K562 (cell line): ENCODE data around the gene ZCWPW1. TPM values are rescaled to one million over a fixed set of nuclear protein-coding genes. Genes with fewer than 3 reads are reported as not detected.
A peak's percentile ranks its signal among the peaks of the same experiment; 100 is the strongest.

ENCODE experiments used
- ATAC-seq: fragments of 200-7000 bp; cut with Tn5 transposase; 3 replicates; pipeline ENCODE4 v1.9.1; 2020; ENCODE audit warnings: moderate library complexity
- BruUV-seq: library from RNA; stranded (reverse); fragments of 400-500 nt; replicated peaks from 2 replicates; lab custom pipeline; 2021; lab: Mats Ljungman, UMichigan
- CTCF ChIA-PET: fragments of 300-600 bp; formaldehyde crosslinking; extraction: SDS; loops from one replicate; lab custom pipeline; 2021; ENCODE audit warnings: low intra/inter-chr PET ratio; lab: Yijun Ruan, JAX
- POLR2A ChIA-PET: fragments of 300-600, 350-650 bp; sonication (Branson Sonifier 250); formaldehyde crosslinking; extraction: SDS; loops from one replicate; lab custom pipeline; 2021; ENCODE audit warnings: antibody characterized with exemption, inconsistent platforms; lab: Yijun Ruan, JAX
- DNase-seq, 4 experiments: peaks; one replicate each; pipeline versions ENCODE4 v3.0.0 to v3.0.0-alpha.2; 2011 to 2018; ENCODE audit warnings: low spot score in 3 of 4, mixed read lengths in 3 of 4; ENCODE audit errors: extremely low read depth in 1 of 4
- FAIRE-seq: peaks from 2 replicates; lab custom pipeline; 2011; peaks lifted over from hg19 to GRCh38; lab: Jason Lieb, UNC
- H2AFZ ChIP-seq: 2 replicates; pipeline ENCODE4 v1.6.0; 2011; ENCODE audit warnings: low read depth, low read length, control low read depth, inconsistent platforms
- H3K27ac ChIP-seq: fragments of 200-600 bp; 3 replicates; pipeline ENCODE4 v1.8.0; 2011; ENCODE audit warnings: low read depth, mild to moderate bottlenecking, control low read depth, inconsistent platforms, low read length, moderate library complexity, mixed read lengths; ENCODE audit errors: extremely low read depth
- H3K27me3 ChIP-seq, 2 experiments: fragments of 300-600 bp in 1 of 2; 2 replicates in 1 of 2; 3 replicates in 1 of 2; pipeline versions ENCODE4 v1.6.0 to v1.8.0; 2011; ENCODE audit warnings: inconsistent platforms in 2 of 2, low read length in 2 of 2, mild to moderate bottlenecking in 1 of 2, mixed read lengths in 1 of 2, moderate library complexity in 1 of 2; ENCODE audit not compliant: control insufficient read depth in 2 of 2, insufficient read depth in 2 of 2
- H3K36me3 ChIP-seq: fragments of 300-600 bp; 3 replicates; pipeline ENCODE4 v1.8.0; 2011; ENCODE audit warnings: mild to moderate bottlenecking, low read length, inconsistent platforms; ENCODE audit not compliant: control insufficient read depth, insufficient read depth
- H3K4me1 ChIP-seq, 2 experiments: fragments of 200-600 bp in 1 of 2; replicated peaks in 1 of 2; 2 replicates in 1 of 2; 3 replicates in 1 of 2; pipeline versions ENCODE4 v1.5.1 to v1.8.0; 2011; ENCODE audit warnings: inconsistent platforms in 2 of 2, low read length in 2 of 2, mild to moderate bottlenecking in 1 of 2, mixed read lengths in 1 of 2, moderate library complexity in 1 of 2; ENCODE audit not compliant: control insufficient read depth in 2 of 2, insufficient read depth in 2 of 2
- H3K4me2 ChIP-seq: 2 replicates; pipeline ENCODE4 v1.6.1; 2011; ENCODE audit warnings: low read length, control low read depth, inconsistent platforms, mixed read lengths; ENCODE audit not compliant: insufficient read depth
- H3K4me3 ChIP-seq: fragments of 200-600 bp; sonication (generic), shearing (Covaris generic); 2 replicates; pipeline ENCODE4 v1.5.1; 2016; ENCODE audit warnings: control low read depth, inconsistent platforms
- H3K79me2 ChIP-seq: fragments of 200-600 bp; 3 replicates; pipeline ENCODE4 v1.8.0; 2011; ENCODE audit warnings: low read length, inconsistent platforms; ENCODE audit not compliant: control insufficient read depth, insufficient read depth
- H3K9ac ChIP-seq, 2 experiments: 2 replicates each; pipeline versions ENCODE4 v1.6.0 to v1.6.1; 2011; ENCODE audit warnings: low read depth in 2 of 2, low read length in 2 of 2, control low read depth in 1 of 2, inconsistent platforms in 1 of 2, mild to moderate bottlenecking in 1 of 2, mixed read lengths in 1 of 2; ENCODE audit not compliant: insufficient read depth in 1 of 2
- H3K9me1 ChIP-seq: one replicate; pipeline ENCODE4 v1.6.0; 2011; ENCODE audit warnings: inconsistent platforms, mild to moderate bottlenecking, low read length, moderate library complexity; ENCODE audit not compliant: control insufficient read depth, insufficient read depth
- H3K9me3 ChIP-seq: replicated peaks from 2 replicates; pipeline ENCODE4 v1.5.1; 2011; ENCODE audit warnings: low read depth, low read length, inconsistent platforms; ENCODE audit not compliant: control insufficient read depth, insufficient read depth
- H4K20me1 ChIP-seq: replicated peaks from 2 replicates; pipeline ENCODE4 v1.6.1; 2011; ENCODE audit warnings: low read length, inconsistent platforms, mixed read lengths; ENCODE audit not compliant: control insufficient read depth, insufficient read depth
- CEBPB ChIP-seq: fragments of 450-650 bp; IDR thresholded peaks from 2 replicates; pipeline ENCODE4 v1.6.1; 2016; ENCODE audit warnings: missing genetic modification characterization, missing compliant biosample characterization
- EHMT2 ChIP-seq: fragments of 450-650 bp; IDR thresholded peaks from 2 replicates; pipeline ENCODE4 v1.6.1; 2018; ENCODE audit warnings: antibody characterized with exemption
- FOXM1 ChIP-seq, 2 experiments: fragments of 450-650 bp in 1 of 2; sonication (generic) in 1 of 2; formaldehyde crosslinking in 1 of 2; IDR thresholded peaks; 2 replicates each; pipeline versions ENCODE4 v1.6.1 to v1.9.0; 2017 to 2022; ENCODE audit warnings: low read depth in 2 of 2, mild to moderate bottlenecking in 2 of 2, missing genetic modification reagents in 1 of 2, moderate library complexity in 1 of 2
- HDAC6 ChIP-seq: IDR thresholded peaks from 2 replicates; pipeline ENCODE4 v1.6.1; 2012; ENCODE audit warnings: low read depth, mild to moderate bottlenecking, control low read depth, inconsistent platforms, low read length, moderate library complexity
- KAT8 ChIP-seq: fragments of 450-650 bp; IDR thresholded peaks from 2 replicates; pipeline ENCODE4 v1.6.1; 2016; ENCODE audit warnings: low read depth, mild to moderate bottlenecking
- KLF16 ChIP-seq: IDR thresholded peaks from 2 replicates; pipeline ENCODE4 v1.6.1; 2016; ENCODE audit warnings: antibody characterized with exemption
- MTA3 ChIP-seq: fragments of 450-650 bp; formaldehyde crosslinking; IDR thresholded peaks from 2 replicates; pipeline ENCODE4 v1.6.1; 2017; ENCODE audit warnings: mild to moderate bottlenecking, borderline replicate concordance
- NFIC ChIP-seq: fragments of 450-650 bp; IDR thresholded peaks from 2 replicates; pipeline ENCODE4 v1.6.1; 2017; ENCODE audit warnings: mild to moderate bottlenecking, inconsistent platforms
- NONO ChIP-seq, 2 experiments: fragments of 200-400 bp in 1 of 2; fragments of 450-650 bp in 1 of 2; formaldehyde crosslinking in 1 of 2; IDR thresholded peaks; 2 replicates each; pipeline ENCODE4 v1.6.1; 2017; ENCODE audit warnings: low read depth in 2 of 2, mild to moderate bottlenecking in 2 of 2, moderate library complexity in 2 of 2, low read length in 1 of 2
- NR2C1 ChIP-seq, 2 experiments: fragments of 450-650 bp; IDR thresholded peaks; 2 replicates each; pipeline ENCODE4 v1.6.1; 2017; ENCODE audit warnings: mild to moderate bottlenecking in 2 of 2, antibody characterized with exemption in 1 of 2, inconsistent platforms in 1 of 2, missing compliant biosample characterization in 1 of 2, missing genetic modification characterization in 1 of 2
- NR4A1 ChIP-seq, 2 experiments: fragments of 250-450 bp in 1 of 2; fragments of 450-650 bp in 1 of 2; sonication (Bioruptor Pico) in 1 of 2; IDR thresholded peaks; 2 replicates each; pipeline versions ENCODE4 v1.4.0 to v1.6.1; 2016 to 2020; ENCODE audit warnings: mild to moderate bottlenecking in 2 of 2, missing compliant biosample characterization in 1 of 2, missing genetic modification characterization in 1 of 2, moderate library complexity in 1 of 2
- POLR2AphosphoS2 ChIP-seq: IDR thresholded peaks from 2 replicates; pipeline ENCODE4 v1.6.1; 2012; ENCODE audit warnings: low read length, improper control_type of control experiment
- POLR2AphosphoS5 ChIP-seq: IDR thresholded peaks from 2 replicates; pipeline ENCODE4 v1.6.1; 2011; ENCODE audit warnings: mild to moderate bottlenecking, low read depth, low read length, moderate library complexity; ENCODE audit not compliant: control insufficient read depth, insufficient read depth
- PURB ChIP-seq: sonication (generic); formaldehyde crosslinking; IDR thresholded peaks from 2 replicates; pipeline ENCODE4 v1.9.0; 2021; ENCODE audit warnings: low read depth, mild to moderate bottlenecking, missing genetic modification reagents
- SETDB1 ChIP-seq: IDR thresholded peaks from one replicate; pipeline ENCODE4 v1.6.1; 2012; ENCODE audit warnings: low read length, control low read depth, inconsistent platforms
- ZBTB17 ChIP-seq: fragments of 450-650 bp; formaldehyde crosslinking; IDR thresholded peaks from 2 replicates; pipeline ENCODE4 v1.4.0; 2020; ENCODE audit warnings: mild to moderate bottlenecking
- ZC3H11A ChIP-seq: IDR thresholded peaks from 2 replicates; pipeline ENCODE4 v1.6.1; 2012; ENCODE audit warnings: low read depth, low read length, improper control_type of control experiment
- ZNF165 ChIP-seq: fragments of 250-450 bp; sonication (Bioruptor Pico); IDR thresholded peaks from 2 replicates; pipeline ENCODE4 v1.4.0; 2020; ENCODE audit warnings: borderline replicate concordance
- ZNF592 ChIP-seq: fragments of 450-650 bp; IDR thresholded peaks from 2 replicates; pipeline ENCODE4 v1.6.1; 2017; ENCODE audit warnings: antibody characterized with exemption, mild to moderate bottlenecking
- ZNF766 ChIP-seq: fragments of 200-800 bp; sonication (Bioruptor generic); conservative IDR thresholded peaks from 2 replicates; pipeline ENCODE4 v1.6.1; 2016; ENCODE audit warnings: missing genetic modification characterization, missing compliant biosample characterization
- WGBS: fragments of 100-300 bp; shearing (Covaris generic); methylation state at CpG from one replicate; pipeline ENCODE4 v1.1.6; 2016; ENCODE audit warnings: low coverage, mixed read lengths; ENCODE audit not compliant: insufficient coverage; ENCODE audit errors: missing lambda C conversion rate; 5-methylcytosine and 5-hydroxymethylcytosine counted together
- in situ Hi-C: fragments of 300-500 bp; cut with MboI; formaldehyde crosslinking; loops from 4 replicates; pipeline ENCODE4 v1.15.0; 2018; ENCODE audit warnings: inconsistent platforms, mixed read lengths
- intact Hi-C: fragments of 100-400 bp; cut with micrococcal nuclease; formaldehyde crosslinking; loops from 2 replicates; pipeline ENCODE4 v1.14.2; 2022
- polyA plus RNA-seq, 8 experiments: library from polyadenylated mRNA; depleted of rRNA in 4 of 8; stranded (reverse) in 5 of 8; unstranded in 3 of 8; fragments of >200 nt; fragmentation: Nextera tagmentation in 2 of 8; fragmentation: Illumina TruSeq in 1 of 8; extraction: Ambion mirVana in 2 of 8; extraction: Trizol in 1 of 8; gene quantifications; 2 replicates each; pipeline versions ENCODE4 v1.2.1 to v1.2.3, GENCODE V29; 2011 to 2014; ENCODE audit warnings: inconsistent platforms in 1 of 8, missing spikeins in 1 of 8
- total RNA-seq, 7 experiments: library from RNA; depleted of rRNA in 6 of 7; stranded (reverse); fragments of >200 nt in 6 of 7; fragmentation: Illumina TruSeq in 2 of 7; extraction: Trizol in 2 of 7; gene quantifications; 2 replicates each; pipeline versions ENCODE4 v1.2.1 to v1.2.3, GENCODE V29; 2011 to 2021; ENCODE audit warnings: low replicate concordance in 1 of 7

Gene ZCWPW1
- total and polyA plus RNA-seq, 9 of the 15 experiments (the other 6 are each of a cell fraction or from before 2014, with no cell fraction given): 0.18 to 1.7 (median 1.2) TPM

- no TSS peak for BruUV-seq
- ChIA-PET CTCF (no interaction called here), POLR2A (interaction anchor here (0.6 to 1.9 kb wide), 5 partner anchors 9 to 198 kb away, joined by 3 to 6 read pairs (median 4); no protein-coding TSS in a partner anchor)
- peaks cover 4% of the 10 kb centered on the region for H3K9me1 ChIP-seq
- H3K4me3 ChIP-seq: no peak overlapping the region
- in situ Hi-C loops: no loop called here
- DNase-seq (no peak), ATAC-seq (no peak), FAIRE-seq (no peak)
- no peak overlapping the region for H3K27ac ChIP-seq
- no peak overlapping the region for H3K4me2 ChIP-seq
- H3K4me1 ChIP-seq: peaks cover 7 to 12% of the 10 kb centered on the region in 2 experiments; a peak in 4 of 5 replicates
- 62% methylated on average over 6 of the region's 6 CpGs for WGBS
- H3K9ac ChIP-seq: no peak overlapping the region
- TF ChIP-seq FOXM1 (IDR thresholded peaks at IDR 0.05; ENCODE audit: low read depth): no peak
- no peak for TF ChIP-seq FOXM1 (CRISPR knock-in tag; IDR thresholded peaks at IDR 0.05; ENCODE audit: low read depth)
- TF ChIP-seq NR4A1 (CRISPR knock-in tag; IDR thresholded peaks at IDR 0.05): no peak
- TF ChIP-seq NR4A1 (tag; IDR thresholded peaks at IDR 0.05): 0 out of 2 replicates have a peak, but pooled peaks have one; percentile 44
- TF ChIP-seq NR2C1 (IDR thresholded peaks at IDR 0.05): no peak
- TF ChIP-seq NR2C1 (tag; IDR thresholded peaks at IDR 0.05): no peak
- TF ChIP-seq ZBTB17 (CRISPR knock-in tag): no peak
- TF ChIP-seq POLR2AphosphoS2: peak; percentile 13; the same call in 1 of the 2 replicates
- no peak for TF ChIP-seq MTA3
- peak; percentile 49; the same call in 1 of the 2 replicates for TF ChIP-seq POLR2AphosphoS5
- TF ChIP-seq KLF16: peak; percentile 31; the same call in 1 of the 2 replicates
- TF ChIP-seq HDAC6: no peak
- no peak for TF ChIP-seq ZNF165 (CRISPR knock-in tag)
- no peak for TF ChIP-seq NONO (IDR thresholded peaks at IDR 0.05; ENCODE audit: low read depth in 2 of 2, low read length in 1 of 2)
- no peak for TF ChIP-seq SETDB1
- 0 out of 2 replicates have a peak, but pooled peaks have one; percentile 24 for TF ChIP-seq ZNF766
- 0 out of 2 replicates have a peak, but pooled peaks have one; percentile 9 for TF ChIP-seq CEBPB
- TF ChIP-seq PURB: no peak
- no peak for TF ChIP-seq EHMT2
- TF ChIP-seq ZNF592: peak; percentile 79
- TF ChIP-seq ZC3H11A: no peak
- no peak for TF ChIP-seq KAT8
- TF ChIP-seq NFIC: peak; percentile 35; the same call in 1 of the 2 replicates
- H3K79me2 ChIP-seq: no peaks in the 10 kb centered on the region
- intact Hi-C loops: no loop called here
- peaks cover 59% of the 10 kb centered on the region for H3K36me3 ChIP-seq
- H2AFZ ChIP-seq: no peak overlapping the region
- H3K27me3 ChIP-seq: no peaks in the 10 kb centered on the region
- H4K20me1 ChIP-seq: no peaks in the 10 kb centered on the region
- H3K9me3 ChIP-seq: no peaks in the 10 kb centered on the region
These were observed 64.0 kb downstream of the ZCWPW1 start for GRCh38 chr7:100364480-100364879.
